ENCODE results near the gene ZMIZ1.

GRCh38 chr10:79260811-79261740 is 192.3 kb downstream of the ZMIZ1 start:
- TF ChIP-seq CTCF (IDR thresholded peaks at IDR 0.05 in 4 of 5, conservative IDR thresholded peaks at IDR 0.05 in 1 of 5) (no peak), POLR2A (IDR thresholded peaks at IDR 0.05) (no peak)

All from gastrocnemius medialis (tissue), 4 donors.